ENCODE data around the gene CADM4.

The CADM4 gene

DNA sequence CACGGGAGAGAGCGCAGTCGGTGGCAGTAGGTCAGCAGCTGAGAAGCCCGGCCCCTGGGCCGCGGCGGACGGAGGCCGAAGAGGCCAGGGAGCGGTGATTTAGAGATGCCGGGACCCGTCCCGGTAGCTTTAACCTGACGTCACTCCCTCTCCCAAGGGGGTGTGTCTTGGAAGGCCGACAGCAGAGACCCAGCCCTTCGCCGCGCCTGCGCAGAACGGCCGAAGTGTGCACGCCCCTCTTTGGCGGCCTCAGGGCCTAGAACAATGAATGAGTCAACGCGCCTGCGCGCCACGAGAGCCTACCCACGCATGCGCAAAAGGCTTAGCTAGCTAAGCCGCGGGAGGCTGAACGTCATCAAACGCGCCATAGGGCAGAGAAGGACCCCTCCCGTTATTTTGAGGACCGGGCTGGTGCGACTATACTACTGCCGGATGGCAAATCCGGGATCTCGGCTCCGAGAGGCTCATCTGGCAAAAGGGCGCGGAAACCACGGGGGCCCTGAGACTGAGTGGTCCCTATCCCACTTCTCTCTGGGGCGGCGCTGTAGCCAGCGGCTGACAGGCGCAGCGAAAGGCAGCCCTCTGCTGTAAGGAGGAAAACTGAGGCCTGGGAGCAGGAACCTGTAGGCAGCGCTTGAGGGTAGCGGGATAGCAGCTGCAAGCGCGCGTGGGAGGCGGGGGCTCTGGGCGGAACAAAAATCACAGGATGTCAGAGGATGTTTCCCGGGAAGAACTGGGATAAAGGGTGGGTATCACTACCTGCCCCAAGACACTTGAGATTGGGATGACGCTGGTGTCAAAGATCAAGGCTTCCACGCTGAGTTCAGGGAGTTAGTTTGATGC is 43.4 kb downstream of the CADM4 start, which contains the start of the genes IRGQ and ZNF576:
Gene IRGQ, minus strand, starts transcription at position 136 of the 843 bp plus-strand sequence. CDS start 796 bp downstream, outside the sequence.
Gene ZNF576, plus strand, starts transcription at position 597 of the 843 bp plus-strand sequence. CDS start 514 bp downstream, outside the sequence.
- TF ChIP-seq CTCF (IDR thresholded peaks at IDR 0.05; ENCODE audit: extremely low read depth, insufficient read depth, missing control alignments), result peak; percentile 12
- peak; percentile 99 for DNase-seq (ENCODE audit: low spot score)
- in situ Hi-C loops (cut with MboI; ENCODE audit: low pct_unique_long_range_greater_than_20kb, low sequenced_read_pairs, unreplicated experiment), result no loop called here

GRCh38 chr19:43595605-43595998 is 44.0 kb downstream of the CADM4 start:
- no peak for TF ChIP-seq CTCF (IDR thresholded peaks at IDR 0.05; ENCODE audit: extremely low read depth, insufficient read depth, missing control alignments)
- no peak for DNase-seq (ENCODE audit: low spot score)
- in situ Hi-C loops (cut with MboI; ENCODE audit: low pct_unique_long_range_greater_than_20kb, low sequenced_read_pairs, unreplicated experiment), result no loop called here

- in situ Hi-C loops (cut with MboI; ENCODE audit: low pct_unique_long_range_greater_than_20kb, low sequenced_read_pairs, unreplicated experiment), result no loop called here
- peak; percentile 75 for DNase-seq (ENCODE audit: low spot score)
- TF ChIP-seq CTCF (IDR thresholded peaks at IDR 0.05; ENCODE audit: extremely low read depth, insufficient read depth, missing control alignments), result peak; percentile 99
These were observed 44.7 kb downstream of the CADM4 start for GRCh38 chr19:43594710-43595604.

- DNase-seq (ENCODE audit: low spot score), result no peak
- in situ Hi-C loops (cut with MboI; ENCODE audit: low pct_unique_long_range_greater_than_20kb, low sequenced_read_pairs, unreplicated experiment), result no loop called here
- no peak for TF ChIP-seq CTCF (IDR thresholded peaks at IDR 0.05; ENCODE audit: extremely low read depth, insufficient read depth, missing control alignments)
These were observed 45.5 kb downstream of the CADM4 start for GRCh38 chr19:43594081-43594697.

DNA sequence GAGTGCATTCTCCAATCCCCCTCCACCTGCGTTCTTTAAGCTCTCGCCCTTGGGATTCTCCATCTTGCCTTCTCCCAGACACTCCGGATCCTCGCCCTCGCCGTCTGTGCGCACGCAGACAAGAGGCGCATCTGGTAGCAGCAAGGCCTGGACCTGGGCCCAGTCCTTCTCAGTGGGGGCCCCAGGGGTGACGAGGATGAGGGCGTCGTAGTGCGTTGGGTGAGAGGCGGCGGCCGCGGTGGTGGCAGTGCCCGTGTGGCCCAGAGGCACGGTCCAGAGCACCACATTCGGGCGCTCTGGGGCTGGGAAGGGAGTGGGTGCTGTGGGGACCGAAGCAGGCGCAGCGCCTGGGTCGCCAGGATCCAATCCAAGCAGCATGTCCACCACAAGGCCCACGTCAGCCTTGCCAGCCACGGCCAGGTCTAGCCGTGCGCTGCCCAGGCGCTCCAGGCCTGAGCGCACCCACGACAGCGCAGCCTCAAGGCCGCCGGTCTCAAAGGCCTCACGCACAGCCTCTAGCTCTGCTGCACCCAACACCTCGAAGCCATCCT is 46.8 kb downstream of the CADM4 start:
- in situ Hi-C loops (cut with MboI; ENCODE audit: low pct_unique_long_range_greater_than_20kb, low sequenced_read_pairs, unreplicated experiment), result no loop called here

More for the DNA sequence above, 46.8 kb downstream of the CADM4 start:
- DNase-seq (ENCODE audit: low spot score), result no peak
- no peak for TF ChIP-seq CTCF (IDR thresholded peaks at IDR 0.05; ENCODE audit: extremely low read depth, insufficient read depth, missing control alignments)

Data from GM13977 (cell line).